ENCODE measurements around the gene SAP130. TPM values are rescaled to one million over a fixed set of nuclear protein-coding genes. Genes with fewer than 3 reads are reported as not detected.

Gene SAP130
- total RNA-seq, 1 experiment from 2014 or later = 45.6 TPM

DNA sequence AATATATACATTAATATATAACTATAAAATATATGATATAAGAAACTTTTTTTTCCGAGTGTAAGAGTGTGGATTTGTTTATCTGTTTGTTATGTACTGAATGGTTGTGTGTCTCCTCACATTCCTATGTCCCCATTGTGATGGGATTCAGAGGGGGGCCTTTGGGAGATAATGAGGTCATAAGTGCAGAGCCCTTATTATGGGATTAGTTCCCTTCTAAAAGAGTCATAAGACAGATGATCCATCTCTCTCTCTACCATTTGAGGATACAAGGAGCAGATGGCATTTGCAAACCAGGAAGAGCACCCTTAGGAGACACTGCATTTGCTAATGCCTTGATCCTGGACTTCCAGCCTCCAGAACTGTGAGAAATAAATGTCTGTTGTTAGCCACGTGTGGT, 30.3 kb upstream of the SAP130 start:
- no peaks in the 10 kb centered on the region for H4K20me1 ChIP-seq (ENCODE audit: control insufficient read depth, insufficient read depth, insufficient read length)
- no peak overlapping the region for H3K56ac ChIP-seq (ENCODE audit: insufficient read length, low read depth, low read length)
- no peak overlapping the region for H4K91ac ChIP-seq (ENCODE audit: insufficient read length, low read depth, low read length)
- no peak overlapping the region for H2BK120ac ChIP-seq (ENCODE audit: low read depth, low read length, poor library complexity, severe bottlenecking)
- no peak overlapping the region for H3K14ac ChIP-seq (ENCODE audit: insufficient read depth, low read length)
- Mint-ChIP-seq H3K27ac (no peak overlapping the region), H3K9me3 (peaks cover 0 to 2% of the 10 kb centered on the region in 2 experiments; a peak in 2 of 5 replicates), H3K4me3 (no peak overlapping the region), H3K27me3 (ENCODE audit: low read depth) (peaks cover 2% of the 10 kb centered on the region; the same call in 1 of the 2 replicates), H3K4me1 (peaks cover 5 to 8% of the 10 kb centered on the region in 2 experiments), H3K36me3 (ENCODE audit: insufficient read depth in 1 of 3, low read depth in 3 of 3) (no peaks in the 10 kb centered on the region)
- H3K4me2 ChIP-seq (ENCODE audit: insufficient read depth, insufficient read length, low read length) = no peak overlapping the region
- H4K8ac ChIP-seq (replicated peaks; ENCODE audit: insufficient read length, low read depth, low read length) = no peak overlapping the region
- no peaks in the 10 kb centered on the region for H3K4me1 ChIP-seq (ENCODE audit: insufficient read depth, low read length)
- H2AK5ac ChIP-seq (ENCODE audit: insufficient read length, low read length) = no peak overlapping the region
- H3K9ac ChIP-seq (ENCODE audit: extremely low read depth, insufficient read length, low read length) = no peak overlapping the region
- no CpG with 5 or more reads among the region's 2 CpGs for WGBS (ENCODE audit: extremely low coverage, insufficient read length, low lambda C conversion rate)
- DNase-seq = no peak
- H2BK5ac ChIP-seq (ENCODE audit: insufficient read length, low read length) = no peak overlapping the region
- no peak overlapping the region for H2BK15ac ChIP-seq (ENCODE audit: low read depth, low read length)
- H3K9me3 ChIP-seq (ENCODE audit: control insufficient read depth, low read depth, low read length) = no peaks in the 10 kb centered on the region
- no peaks in the 10 kb centered on the region for H3K79me1 ChIP-seq (ENCODE audit: insufficient read depth, low read depth, low read length, poor library complexity, severe bottlenecking)
- no peak overlapping the region for H3K4ac ChIP-seq (ENCODE audit: low read depth, low read length)
- H3K27ac ChIP-seq (ENCODE audit: insufficient read length, low read depth, low read length) = no peak overlapping the region
- no peak overlapping the region for H3T11ph ChIP-seq (ENCODE audit: low read length)
- no peak overlapping the region for H3K18ac ChIP-seq (ENCODE audit: insufficient read length, low read depth, low read length)
- no peak overlapping the region for H2AFZ ChIP-seq (ENCODE audit: low read length)
- no peak overlapping the region for H3K23ac ChIP-seq (ENCODE audit: insufficient read length, low read depth, low read length)
- H2BK20ac ChIP-seq (ENCODE audit: low read depth, low read length, poor library complexity, severe bottlenecking) = no peak overlapping the region
- TF ChIP-seq CTCF (conservative IDR thresholded peaks at IDR 0.05) = no peak
- H4K5ac ChIP-seq (ENCODE audit: insufficient read length, low read depth, low read length) = no peak overlapping the region
- no peaks in the 10 kb centered on the region for H3K27me3 ChIP-seq (ENCODE audit: insufficient read depth, low read length)
- no peak overlapping the region for H2BK12ac ChIP-seq (ENCODE audit: insufficient read length, low read depth, low read length)
- H3K79me2 ChIP-seq (ENCODE audit: insufficient read depth, low read length) = no peaks in the 10 kb centered on the region
- H3K23me2 ChIP-seq (ENCODE audit: insufficient read length, low read depth, low read length, poor library complexity, severe bottlenecking) = no peaks in the 10 kb centered on the region

All from H9 (cell line).